Activated effector memory CD4-positive, alpha-beta T cell treated with anti-CD3 and anti-CD28 coated beads, Interleukin-2, amount 50 U/mL, for 16 hours (primary cell): ENCODE measurements around the gene MAP4K2.
A peak's percentile ranks its signal among the peaks of the same experiment; 100 is the strongest.

Experiments
- DNase-seq: peaks from one replicate; pipeline ENCODE4 v3.0.0-alpha.2; 2020

The MAP4K2 gene

DNA sequence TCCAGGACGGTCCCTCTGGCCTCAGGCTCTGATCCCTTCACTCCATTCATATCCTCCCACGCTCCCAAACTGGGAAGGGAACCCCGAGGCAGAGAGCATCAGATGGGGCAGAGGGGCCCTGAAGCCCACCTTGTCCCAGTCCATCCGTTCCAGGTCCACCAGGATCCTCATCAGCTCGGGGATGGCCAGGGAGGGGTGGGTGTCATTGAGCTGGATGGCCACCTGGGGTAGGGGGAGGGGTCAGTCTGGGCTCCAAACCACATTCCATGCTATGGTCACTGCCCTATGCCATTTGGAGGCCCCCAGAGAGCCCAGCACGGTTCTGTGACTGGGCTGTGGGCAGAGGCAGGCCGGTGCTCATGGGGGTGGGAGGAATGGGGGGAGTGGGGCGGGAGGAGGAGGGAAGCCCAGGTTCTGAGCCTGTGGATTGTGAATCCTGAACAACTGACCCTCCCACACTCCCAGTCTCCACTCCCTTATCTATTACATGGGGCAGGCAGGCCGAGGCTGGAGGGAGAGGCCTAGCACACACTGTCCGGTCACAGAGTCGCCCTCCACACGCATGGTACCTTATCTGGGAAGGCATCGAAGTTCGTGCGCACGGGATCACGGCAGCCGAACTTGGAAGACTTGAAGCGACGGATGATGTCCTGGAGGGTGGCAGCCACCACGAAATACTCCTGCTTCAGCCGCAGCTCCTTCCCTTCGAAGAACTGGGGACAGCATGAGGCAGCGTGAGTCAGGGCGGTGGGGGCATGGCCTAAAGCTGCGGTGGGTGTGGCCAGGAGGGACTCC is 48.7 kb downstream of the MAP4K2 start:
- no peak for DNase-seq

DNA sequence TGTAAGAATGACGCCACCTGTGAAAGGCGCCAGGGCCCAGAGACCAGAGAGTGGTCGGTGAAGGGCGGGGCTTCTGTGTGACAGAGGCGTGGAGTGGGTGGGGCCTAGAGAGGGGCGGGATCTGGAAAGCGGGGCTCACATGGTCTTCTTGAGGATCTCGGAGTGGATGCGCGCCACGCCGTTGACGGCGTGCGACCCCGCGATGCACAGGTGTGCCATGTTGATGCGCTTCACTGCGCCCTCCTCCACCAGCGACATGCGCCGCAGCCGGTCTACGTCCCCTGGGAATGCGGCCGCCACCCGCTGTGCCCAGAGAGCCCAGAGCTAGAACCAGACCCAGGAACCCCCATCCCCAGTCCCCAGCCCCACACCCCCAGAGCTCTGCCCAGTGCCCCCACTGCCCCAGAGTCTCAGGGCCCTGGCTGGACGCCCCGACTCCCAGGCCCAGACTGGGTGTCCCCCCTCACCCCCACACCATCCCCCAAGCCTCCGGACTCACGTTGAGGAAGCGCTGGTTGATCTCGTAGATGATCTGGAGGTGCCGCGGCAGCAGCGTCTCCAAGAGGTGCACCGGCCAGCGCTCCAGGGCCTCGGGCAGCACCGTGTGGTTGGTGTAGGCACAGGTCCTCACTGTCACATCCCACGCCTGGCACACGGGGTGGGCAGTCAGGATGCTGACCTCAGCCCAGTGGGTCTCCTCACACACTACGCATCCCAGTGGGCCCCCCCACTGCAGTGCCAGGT is 49.5 kb downstream of the MAP4K2 start:
- no peak for DNase-seq

DNA sequence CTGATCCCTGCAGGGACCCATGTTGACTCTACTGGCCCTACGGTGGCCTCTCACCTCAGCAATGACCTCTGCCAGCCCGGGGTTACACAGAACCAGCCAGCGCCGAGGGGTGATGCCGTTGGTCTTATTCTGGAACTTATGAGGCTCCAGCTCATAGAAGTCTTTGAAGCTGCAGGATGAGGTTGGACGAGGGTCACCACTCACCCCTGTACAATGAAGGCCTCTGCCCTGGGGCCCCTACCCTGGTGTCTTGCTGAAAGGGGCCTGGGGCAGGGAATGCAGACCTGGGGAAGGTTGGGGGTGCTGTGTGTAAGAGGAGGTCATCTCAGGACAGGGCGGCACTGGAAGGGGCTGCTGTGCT is 50.0 kb downstream of the MAP4K2 start:
- no peak for DNase-seq

DNA sequence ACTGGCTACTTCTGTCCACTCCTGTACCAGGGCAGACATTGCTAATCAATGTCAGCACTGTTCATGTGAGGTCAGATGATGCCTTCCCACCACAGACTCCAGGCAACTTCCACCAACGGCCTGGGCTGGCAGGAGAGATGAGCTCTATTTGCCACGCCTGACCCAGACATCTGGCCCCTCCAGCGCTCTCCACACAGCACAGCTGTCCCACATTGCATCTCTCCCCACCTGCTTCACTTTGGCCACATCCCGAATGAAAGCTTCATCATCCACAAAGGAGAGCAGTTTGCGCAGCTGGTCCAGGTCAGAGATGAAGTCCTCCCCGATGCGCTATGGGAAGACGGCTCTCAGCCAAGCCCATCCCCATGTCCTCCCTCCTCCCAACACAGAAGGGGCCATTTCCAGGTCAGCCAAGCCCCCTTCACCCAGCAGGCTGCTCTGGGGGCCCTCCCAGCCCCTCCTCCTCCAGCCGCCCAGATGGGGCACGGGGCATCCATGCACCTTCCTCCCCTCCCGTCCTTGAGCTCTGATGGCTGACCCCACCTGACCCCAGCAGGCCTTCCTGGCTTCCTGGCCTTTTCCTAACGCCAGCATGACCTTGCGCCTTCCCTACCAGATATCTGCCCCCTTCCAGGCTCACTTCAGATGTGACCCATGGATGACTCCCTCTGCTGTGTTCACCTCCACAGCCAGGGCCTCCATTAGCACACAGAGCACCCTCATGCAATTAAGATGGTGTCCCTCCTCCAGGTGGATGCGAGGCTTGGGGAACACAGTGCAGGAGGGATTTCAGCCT is 50.6 kb downstream of the MAP4K2 start:
- DNase-seq = no peak

DNA sequence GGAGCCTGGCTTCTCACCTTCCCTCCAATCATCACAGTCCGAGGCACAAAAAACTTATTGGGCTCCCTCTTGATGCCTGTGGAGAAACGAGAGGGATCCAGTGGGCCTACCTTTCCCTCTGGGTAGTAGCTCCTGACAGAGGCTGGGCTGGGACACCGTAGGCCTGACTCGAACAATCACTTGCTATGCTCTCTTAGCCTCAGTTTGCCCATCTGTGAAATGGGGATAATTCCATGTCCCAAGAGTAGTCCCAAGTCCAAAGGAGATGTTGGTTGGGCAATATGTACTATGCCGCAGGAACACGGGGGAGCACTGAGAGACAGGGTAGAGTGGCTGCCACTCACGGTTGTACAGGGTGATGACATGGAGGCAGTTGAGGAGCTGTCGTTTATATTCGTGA is 51.4 kb downstream of the MAP4K2 start:
- no peak for DNase-seq

DNA sequence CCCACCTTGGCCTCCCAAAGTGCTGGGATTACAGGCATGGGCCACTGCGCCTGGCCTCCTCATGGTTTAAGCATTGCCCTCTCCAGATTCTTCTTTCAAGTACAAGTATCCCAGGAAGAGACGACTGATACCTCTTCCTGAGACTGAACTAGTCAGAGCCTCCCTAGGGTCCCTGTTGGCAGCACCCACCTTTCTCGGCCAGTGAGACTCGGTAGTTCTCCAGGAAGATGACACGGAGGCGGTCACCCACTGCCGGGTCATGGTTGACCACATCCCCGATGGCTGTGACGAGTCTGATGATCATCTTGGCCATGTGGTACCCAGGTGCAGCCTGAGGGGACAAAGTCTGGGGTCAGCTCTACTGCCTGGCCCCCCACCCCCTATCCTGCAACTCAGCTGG is 51.9 kb downstream of the MAP4K2 start:
- DNase-seq = no peak

DNA sequence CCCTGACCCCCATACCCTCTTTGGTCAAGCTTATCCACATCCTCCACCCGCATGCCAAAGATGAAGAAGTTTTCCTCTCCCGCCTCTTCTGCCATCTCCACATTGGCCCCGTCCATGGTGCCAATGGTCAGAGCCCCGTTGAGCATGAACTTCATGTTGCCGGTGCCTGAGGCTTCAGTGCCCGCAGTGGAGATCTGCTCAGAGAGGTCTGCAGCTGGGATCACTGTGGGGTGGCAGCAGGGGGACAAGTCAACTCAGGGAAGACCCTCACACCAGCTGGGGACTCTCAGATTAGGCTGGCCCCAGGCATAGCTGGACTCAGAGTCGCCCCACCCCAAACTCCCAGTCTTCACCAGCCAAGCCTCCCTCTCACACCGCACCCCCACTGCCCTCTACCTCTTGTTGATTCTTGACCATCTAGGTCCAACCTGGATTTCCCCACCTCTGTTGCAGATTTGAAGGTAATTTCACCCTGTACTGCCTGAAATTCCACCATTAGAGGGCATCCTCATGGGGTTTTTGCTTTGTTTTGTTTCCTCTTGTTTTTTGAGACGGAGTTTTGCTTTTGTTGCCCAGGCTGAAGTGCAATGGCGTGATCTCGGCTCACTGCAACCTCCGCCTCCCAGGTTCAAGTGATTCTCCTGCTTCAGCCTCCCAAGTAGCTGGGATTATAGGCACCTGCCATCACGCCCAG is 52.5 kb downstream of the MAP4K2 start:
- DNase-seq = no peak

DNA sequence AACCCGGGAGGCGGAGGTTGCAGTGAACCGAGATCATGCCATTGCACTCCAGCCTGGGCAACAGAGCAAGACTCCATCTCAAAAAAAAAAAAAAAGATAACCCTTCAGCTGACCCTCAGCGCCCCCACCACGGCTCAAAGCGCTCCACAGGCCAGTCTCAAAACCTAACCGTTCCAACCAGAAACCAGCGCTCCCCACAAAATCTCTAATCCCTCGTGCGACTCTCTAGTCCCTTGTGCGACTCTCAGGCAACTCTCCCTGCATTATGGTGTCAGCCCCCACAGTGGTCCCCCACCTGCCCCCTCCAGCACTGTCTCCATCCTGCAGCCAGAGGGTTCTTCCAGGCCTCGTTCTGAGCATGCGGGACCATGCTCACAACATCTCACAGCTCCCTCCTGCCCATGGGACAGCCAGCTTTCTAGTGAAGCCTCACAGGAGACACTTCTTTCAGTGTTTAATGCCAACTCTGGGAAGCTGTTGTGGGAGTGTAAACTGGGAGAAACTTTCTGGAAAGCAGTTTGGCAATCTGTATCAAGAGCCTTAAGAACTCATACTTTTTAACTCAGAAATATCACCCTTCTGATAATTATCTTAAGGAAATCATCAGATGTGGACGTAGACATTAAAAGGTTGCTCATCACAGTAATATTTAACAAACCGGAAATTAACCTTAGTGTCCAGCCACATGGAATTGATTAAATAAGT is 54.9 kb downstream of the MAP4K2 start:
- no peak for DNase-seq

DNA sequence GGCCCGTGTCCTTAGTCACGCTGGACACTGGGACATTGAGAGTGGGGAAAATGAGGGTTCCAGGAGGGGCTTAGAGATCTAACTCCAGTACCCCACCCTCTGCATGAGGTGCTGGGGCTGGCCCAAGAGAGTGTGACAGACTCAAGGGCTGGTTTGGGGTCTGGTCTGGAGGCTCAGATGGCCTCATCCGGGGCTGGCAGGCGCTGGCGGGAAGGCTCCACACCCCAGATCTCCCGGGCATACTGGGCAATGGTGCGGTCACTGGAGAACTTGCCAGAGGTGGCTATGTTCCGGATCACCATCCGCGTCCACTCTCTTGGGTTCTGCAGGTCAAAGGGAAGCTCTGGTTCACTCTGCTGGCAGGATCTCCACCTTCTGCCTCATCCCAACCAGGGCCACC is 56.5 kb downstream of the MAP4K2 start:
- DNase-seq = no peak

DNA sequence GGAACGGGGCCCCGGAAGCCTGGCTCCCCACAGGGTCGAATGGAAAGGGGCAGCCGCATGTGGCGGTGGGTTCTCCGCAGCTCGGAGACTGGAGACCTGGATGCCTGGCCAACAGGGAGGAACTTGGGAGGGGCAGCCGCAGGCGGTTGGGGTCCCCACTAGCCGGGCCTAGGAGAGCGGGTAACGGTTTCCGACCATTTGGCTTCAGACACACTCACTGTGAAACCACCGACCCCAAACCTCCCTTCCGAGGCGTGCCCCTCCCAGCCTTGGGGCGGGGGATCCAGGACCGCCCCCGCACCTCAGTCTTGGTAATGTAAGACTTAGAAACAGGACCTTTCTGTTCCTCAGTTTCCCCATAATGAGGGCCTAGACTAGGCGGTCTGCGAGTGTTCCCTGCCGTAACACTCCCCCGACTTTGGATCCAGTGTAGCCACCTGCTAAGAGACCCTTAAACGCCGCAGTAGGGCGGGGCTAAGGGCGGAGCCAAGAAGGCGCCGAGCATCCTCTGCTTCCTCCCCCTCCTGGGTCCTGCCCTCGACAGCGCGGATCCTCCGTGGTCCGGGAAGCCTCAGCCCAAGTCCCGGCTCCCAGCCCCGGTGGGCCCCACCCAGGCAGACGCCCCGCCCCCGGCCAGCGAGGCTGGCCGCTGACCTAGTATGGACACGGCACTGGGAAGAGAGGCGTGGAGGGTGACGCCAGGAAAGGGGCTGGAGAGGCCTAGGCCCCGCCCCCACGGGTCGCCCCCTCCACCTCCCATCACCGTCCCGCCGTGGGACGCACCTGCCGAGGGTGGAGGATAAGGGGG is 57.3 kb downstream of the MAP4K2 start:
- peak; percentile 88 for DNase-seq

DNA sequence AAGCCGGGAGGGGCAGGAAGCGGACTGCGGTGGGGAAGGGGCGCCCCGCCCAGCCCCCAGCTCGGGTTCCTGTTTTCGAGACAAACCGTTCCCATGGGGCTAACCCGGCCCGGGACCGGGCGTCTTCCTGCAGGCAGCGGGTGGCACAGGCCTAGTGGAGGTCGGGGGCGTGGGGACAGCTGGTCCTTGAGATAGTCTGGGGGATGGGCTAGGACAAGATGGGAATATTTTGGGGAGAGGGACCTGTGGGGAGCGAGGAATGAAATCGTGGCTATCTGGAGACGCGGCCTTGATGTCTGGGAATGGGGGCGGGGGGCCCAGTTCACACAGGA is 57.9 kb downstream of the MAP4K2 start:
- peak; percentile 90 for DNase-seq

DNA sequence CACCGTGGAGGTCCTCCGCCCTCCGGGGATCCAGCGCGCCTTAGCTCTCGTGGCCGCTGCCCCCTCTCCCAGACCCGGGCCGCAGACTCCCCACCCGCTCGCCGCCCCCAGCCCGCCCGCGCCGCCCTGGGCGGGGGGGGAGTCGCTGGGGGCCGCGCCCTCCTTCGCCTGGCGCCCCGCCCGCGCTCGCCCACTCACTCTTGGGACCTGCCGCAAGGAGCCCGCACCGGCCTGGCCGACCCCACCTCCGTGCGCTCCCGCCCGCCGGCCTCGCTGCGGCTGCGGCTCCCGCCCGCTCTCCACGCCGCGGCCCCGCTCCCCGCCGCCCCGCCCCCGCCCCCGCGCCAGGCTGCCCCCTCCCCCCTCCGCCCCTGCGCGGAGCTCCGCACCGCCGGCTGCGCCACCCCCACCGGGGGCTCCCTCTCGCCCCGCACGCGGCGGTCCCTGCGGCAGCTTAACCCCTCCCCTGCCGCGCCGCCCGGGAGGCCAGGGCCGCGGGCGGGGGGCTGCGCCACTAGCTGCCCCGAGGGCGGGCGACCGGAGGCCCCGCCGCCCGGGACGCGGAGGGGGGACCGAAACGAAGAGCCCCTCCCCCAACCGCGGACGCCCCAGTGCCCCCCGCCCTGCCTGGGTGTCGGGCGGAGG is 58.3 kb downstream of the MAP4K2 start:
- peak; percentile 81 for DNase-seq

DNA sequence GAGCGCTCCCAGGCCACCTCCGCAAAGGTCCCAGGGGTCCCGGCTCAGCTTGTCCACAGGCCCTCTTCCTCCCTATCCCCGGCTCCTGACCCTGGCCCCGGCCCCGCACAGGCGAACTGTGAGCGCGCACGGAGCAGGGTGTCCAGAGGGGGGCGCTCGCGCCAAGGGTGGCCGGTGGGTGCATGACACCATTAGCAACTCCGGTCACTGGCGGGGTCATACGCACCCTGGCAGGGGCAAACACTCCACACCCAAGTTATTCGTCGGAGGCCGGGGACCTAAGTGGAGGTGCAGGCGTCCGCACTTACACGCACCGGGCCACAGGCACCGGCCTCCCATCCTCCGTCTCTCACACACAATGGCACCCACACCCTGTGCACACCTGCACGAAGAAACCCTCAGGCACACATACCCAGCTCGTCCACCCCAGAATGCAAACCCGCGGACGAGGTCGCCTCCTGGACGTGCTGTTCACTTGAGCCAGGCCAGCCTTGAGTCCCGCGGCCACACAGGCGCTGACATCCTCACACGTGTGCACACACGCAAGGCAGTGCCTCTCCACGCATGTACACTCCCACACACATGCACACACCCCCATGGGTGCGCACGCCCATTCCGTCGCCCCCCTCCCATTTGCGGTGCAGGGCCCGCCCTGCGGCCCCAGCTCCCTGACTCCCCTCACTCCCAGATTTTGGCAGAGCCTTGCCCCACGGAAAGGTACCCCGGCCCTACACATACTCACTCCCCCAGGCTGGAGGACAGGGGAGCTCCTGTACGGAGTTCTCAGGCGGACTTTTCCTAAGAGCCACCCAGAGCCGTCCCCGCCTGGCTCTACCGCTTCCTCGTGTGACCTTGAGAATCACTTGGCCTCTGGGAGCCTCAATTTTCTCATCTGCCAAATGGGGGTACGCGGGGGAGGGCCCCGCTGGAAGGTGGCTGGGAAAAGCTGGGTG is 59.1 kb downstream of the MAP4K2 start, which contains the start of gene RASGRP2:
RASGRP2 (minus strand) TSS at position 552 of the 953 bp plus-strand sequence. CDS start 1,276 bp downstream, outside the sequence.
- peak; percentile 93 for DNase-seq

DNA sequence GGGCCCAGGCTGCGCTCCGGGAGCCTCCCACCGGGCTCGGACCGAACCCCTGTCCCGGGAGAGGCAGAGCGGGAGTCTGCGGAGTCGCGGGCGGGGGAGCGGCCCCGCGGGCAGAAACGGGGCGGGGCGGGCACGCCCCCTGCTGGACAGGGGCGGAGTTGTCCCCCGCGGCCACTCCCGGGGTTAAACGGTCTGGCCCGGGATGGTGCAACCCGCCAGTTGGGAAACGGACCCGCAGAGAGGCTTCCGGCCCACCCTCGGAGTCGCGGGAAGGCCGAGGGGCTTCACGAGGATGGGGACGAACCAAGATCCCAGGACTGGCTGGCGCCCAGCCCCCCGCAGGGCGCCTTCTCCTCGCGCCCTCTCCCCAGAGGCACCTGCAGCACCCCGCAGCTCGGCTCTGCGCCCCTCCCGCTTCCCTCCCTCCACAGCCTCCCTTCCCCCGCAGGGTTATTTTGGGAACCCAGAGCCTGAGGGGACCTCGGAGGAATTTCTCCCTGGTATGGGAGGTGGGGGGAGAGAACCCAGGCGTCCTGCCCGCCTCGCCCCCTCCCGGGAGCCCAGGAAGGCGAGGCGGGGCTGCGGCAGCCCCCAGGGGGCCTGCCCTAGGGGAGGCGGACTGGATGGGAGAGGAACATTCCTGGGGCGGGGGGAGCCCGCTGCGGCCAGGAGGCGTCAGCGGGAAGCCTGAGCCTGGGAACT is 60.0 kb downstream of the MAP4K2 start:
- DNase-seq = peak; percentile 93

DNA sequence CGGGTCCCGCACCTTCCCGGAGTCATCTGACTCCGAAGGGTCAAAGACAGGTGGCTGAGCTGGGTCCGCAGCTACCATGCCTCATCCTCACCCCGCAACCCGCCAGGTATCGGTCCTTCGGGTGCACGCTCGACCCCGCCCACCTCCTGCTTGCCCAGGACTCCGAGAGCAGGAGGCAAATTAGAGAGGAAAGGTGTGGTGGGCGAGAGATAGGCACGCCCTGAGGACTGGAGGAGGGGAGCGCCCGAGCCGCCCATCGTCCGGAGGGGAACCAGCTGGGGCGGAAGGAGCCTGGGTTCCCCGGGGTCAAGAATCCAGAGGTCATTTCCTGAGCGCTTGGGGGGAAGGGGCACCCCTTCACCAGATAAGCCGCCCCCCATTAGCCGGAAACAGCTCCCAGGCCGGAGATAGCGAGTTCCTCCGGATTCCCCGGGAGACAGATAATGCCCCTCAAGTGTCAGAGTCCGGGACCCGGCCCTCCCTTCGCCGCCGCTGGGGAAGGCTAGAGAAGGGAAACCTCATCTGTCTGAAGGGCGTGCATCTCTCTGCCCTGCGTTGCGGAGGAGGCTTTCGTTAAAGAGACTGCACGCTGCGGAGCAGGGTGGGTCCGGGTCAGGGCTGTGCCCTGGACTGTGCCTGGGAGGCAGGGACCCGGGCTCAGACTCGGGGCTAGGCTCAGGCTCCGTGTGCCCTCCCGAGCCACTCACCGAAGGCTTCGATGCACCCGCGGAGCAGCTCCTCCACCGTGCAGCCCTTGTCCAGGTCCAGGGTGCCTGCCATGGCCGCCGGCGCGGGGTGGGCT is 60.7 kb downstream of the MAP4K2 start:
- DNase-seq = peak; percentile 75

DNA sequence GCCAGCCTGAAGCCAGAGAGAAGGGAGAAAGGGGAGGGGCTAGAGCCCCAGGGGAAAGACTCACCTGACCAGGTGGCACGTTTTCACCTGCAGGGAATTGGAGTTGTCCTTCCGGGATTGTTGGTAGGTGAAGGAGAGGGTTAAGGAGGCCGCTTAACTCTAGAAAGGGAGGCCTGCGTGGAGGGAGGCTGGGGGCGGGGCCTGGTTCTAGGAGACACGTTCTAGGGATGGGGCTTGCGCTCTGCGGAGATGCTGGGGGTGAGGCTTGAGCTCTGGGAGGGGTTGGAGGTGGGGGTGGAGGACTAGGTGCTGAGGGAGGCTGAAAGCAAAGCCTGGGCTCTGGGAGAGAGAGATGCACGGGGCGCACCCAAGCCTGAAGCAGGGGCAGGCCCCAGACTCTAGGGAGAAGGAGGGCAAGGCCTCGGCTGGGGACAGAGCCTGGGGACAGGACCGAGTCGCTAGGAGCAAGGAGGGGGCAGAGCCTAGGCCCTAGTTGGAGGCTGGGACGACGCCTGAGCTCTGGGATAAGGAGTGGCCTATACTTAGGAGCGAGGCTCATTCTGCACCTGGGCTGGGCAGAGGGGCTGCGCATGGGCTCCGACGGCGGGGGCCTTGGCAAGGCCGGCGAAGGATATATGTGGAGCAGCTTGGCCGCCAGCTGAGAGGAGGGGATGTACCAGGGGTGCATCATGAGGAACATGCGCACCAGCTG is 61.5 kb downstream of the MAP4K2 start:
- DNase-seq = no peak

DNA sequence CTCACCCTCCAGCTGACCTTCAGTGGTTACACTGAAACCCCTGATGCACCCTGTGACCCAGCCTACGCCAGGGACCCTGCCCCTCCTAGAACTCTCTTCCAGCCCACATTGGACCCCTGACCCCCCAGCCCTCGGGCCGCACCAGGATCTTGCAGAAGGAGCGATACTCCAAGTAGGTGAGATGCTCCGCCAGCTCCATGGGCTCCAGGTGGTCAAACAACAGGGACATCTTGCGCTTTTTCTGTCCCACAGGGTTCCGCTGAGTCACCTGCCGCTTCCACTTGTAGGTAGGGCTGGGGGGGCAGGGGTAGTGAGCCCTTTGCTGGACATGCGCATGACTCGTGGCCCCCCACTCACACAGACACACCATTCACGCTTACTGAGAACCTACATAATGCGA is 63.1 kb downstream of the MAP4K2 start:
- DNase-seq = no peak

DNA sequence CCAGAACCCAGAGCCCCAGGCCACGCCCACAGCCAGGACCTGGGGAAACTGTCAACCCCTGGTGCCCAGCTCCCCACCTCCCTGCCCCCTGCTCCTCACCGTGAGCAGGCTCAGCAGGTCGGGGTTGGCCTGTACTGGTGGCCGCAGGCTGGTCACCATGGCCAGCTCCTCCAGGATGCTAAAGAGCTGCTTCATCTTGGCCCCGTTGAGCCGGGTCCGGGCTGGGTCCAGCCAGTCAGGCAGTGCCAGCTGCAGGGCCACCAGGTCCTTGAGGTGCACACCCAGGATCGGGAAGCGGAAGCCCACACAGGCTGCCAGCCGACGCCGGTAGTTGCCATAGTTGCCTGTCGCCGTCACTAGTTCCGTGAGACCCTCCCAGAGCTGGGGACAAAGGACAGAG is 66.4 kb downstream of the MAP4K2 start:
- DNase-seq = no peak
